H1 (cell line): ENCODE results near the gene NLRP12. TPM values are rescaled to one million over a fixed set of nuclear protein-coding genes. Genes with fewer than 3 reads are reported as not detected.

Experiments used
- CTCF ChIA-PET: fragments of 300-600 bp; sonication (Branson Sonifier 250); formaldehyde crosslinking; loops from one replicate; lab custom pipeline; 2021; ENCODE audit not compliant: partially characterized antibody; lab: Charles Lee
- POLR2A ChIA-PET: fragments of 300-600 bp; sonication (Branson Sonifier 250); formaldehyde crosslinking; loops from one replicate; lab custom pipeline; 2021; ENCODE audit warnings: inconsistent platforms; ENCODE audit not compliant: partially characterized antibody; lab: Charles Lee
- DNase-seq, 2 experiments: peaks; one replicate each; pipeline versions ENCODE4 v3.0.0 to v3.0.0-alpha.2; 2010 to 2022; ENCODE audit warnings: low spot score in 2 of 2, low read depth in 1 of 2, mixed read lengths in 1 of 2
- FAIRE-seq: peaks from 2 replicates; lab custom pipeline; 2011; peaks lifted over from hg19 to GRCh38; lab: Jason Lieb, UNC
- H2AFZ ChIP-seq: 2 replicates; pipeline ENCODE4 v1.8.1; 2012; ENCODE audit warnings: low read length, inconsistent platforms
- H2AK5ac ChIP-seq: 2 replicates; pipeline ENCODE4 v1.6.1; 2013; ENCODE audit warnings: low read depth, low read length
- H2BK120ac ChIP-seq: replicated peaks from 2 replicates; pipeline ENCODE3; 2013; ENCODE audit warnings: low read depth, low read length, inconsistent platforms
- H2BK12ac ChIP-seq: 2 replicates; pipeline ENCODE4 v1.6.1; 2013; ENCODE audit warnings: low read depth, low read length
- H2BK15ac ChIP-seq: 2 replicates; pipeline ENCODE4 v1.6.1; 2013; ENCODE audit warnings: low read length
- H2BK20ac ChIP-seq: 2 replicates; pipeline ENCODE4 v1.6.1; 2013; ENCODE audit warnings: low read length
- H2BK5ac ChIP-seq: 2 replicates; pipeline ENCODE4 v1.6.1; 2013; ENCODE audit warnings: low read depth, low read length
- H3K14ac ChIP-seq: 2 replicates; pipeline ENCODE4 v1.6.1; 2013; ENCODE audit warnings: inconsistent platforms; ENCODE audit not compliant: insufficient read length
- H3K18ac ChIP-seq: 2 replicates; pipeline ENCODE4 v1.6.1; 2013; ENCODE audit warnings: low read length; ENCODE audit errors: extremely low read depth
- H3K23ac ChIP-seq: 2 replicates; pipeline ENCODE4 v1.6.1; 2013; ENCODE audit warnings: inconsistent platforms; ENCODE audit not compliant: insufficient read length
- H3K23me2 ChIP-seq: 2 replicates; pipeline ENCODE4 v1.6.1; 2013; ENCODE audit warnings: low read depth, low read length
- H3K27ac ChIP-seq: 2 replicates; pipeline ENCODE4 v1.6.1; 2011; ENCODE audit warnings: low read depth, low read length, inconsistent platforms
- H3K27me3 ChIP-seq, 4 experiments: replicated peaks in 1 of 4; 1 replicate in 1 of 4; 2 replicates in 3 of 4; pipeline versions ENCODE4 v1.6.1 to v1.8.1; 2011 to 2013; ENCODE audit warnings: low read length in 3 of 4, mild to moderate bottlenecking in 3 of 4, inconsistent platforms in 2 of 4, mixed read lengths in 2 of 4, moderate library complexity in 1 of 4; ENCODE audit not compliant: control insufficient read depth in 3 of 4, insufficient read depth in 3 of 4; ENCODE audit errors: extremely low read depth in 1 of 4
- H3K36me3 ChIP-seq, 4 experiments: 2 replicates each; pipeline versions ENCODE4 v1.6.1 to v1.8.1; 2011 to 2013; ENCODE audit warnings: mild to moderate bottlenecking in 4 of 4, low read length in 3 of 4, moderate library complexity in 2 of 4, control low read depth in 1 of 4, inconsistent platforms in 1 of 4; ENCODE audit not compliant: insufficient read depth in 4 of 4, control insufficient read depth in 2 of 4
- H3K4ac ChIP-seq: replicated peaks from 2 replicates; pipeline ENCODE3; 2013; ENCODE audit warnings: low read length, low read depth, mixed read lengths, inconsistent platforms; ENCODE audit not compliant: insufficient read length
- H3K4me1 ChIP-seq, 4 experiments: replicated peaks in 1 of 4; 1 replicate in 1 of 4; 2 replicates in 3 of 4; pipeline versions ENCODE4 v1.6.1 to v1.8.1; 2011 to 2013; ENCODE audit warnings: low read length in 3 of 4, inconsistent platforms in 2 of 4, mixed read lengths in 1 of 4; ENCODE audit not compliant: insufficient read depth in 4 of 4, control insufficient read depth in 3 of 4
- H3K4me2 ChIP-seq, 2 experiments: 2 replicates each; pipeline versions ENCODE4 v1.6.1 to v1.8.1; 2011 to 2013; ENCODE audit warnings: low read depth in 2 of 2, low read length in 2 of 2, control low read depth in 1 of 2, inconsistent platforms in 1 of 2, mild to moderate bottlenecking in 1 of 2; ENCODE audit not compliant: insufficient read depth in 1 of 2
- H3K4me3 ChIP-seq, 4 experiments: fragments of 200-600, 300-600 bp in 1 of 4; sonication (generic), shearing (Covaris generic), sonication (Bioruptor Twin) in 1 of 4; 2 replicates each; pipeline versions ENCODE4 v1.5.1 to v1.8.1; 2011 to 2016; ENCODE audit warnings: low read length in 4 of 4, low read depth in 3 of 4, control low read depth in 2 of 4, inconsistent platforms in 2 of 4, mild to moderate bottlenecking in 2 of 4, mixed read lengths in 1 of 4, moderate library complexity in 1 of 4; ENCODE audit not compliant: insufficient read depth in 2 of 4; ENCODE audit errors: extremely low read depth in 1 of 4
- H3K56ac ChIP-seq: replicated peaks from 2 replicates; pipeline ENCODE3; 2013; ENCODE audit warnings: low read depth, mild to moderate bottlenecking, mixed read lengths, low read length, inconsistent platforms; ENCODE audit not compliant: insufficient read length
- H3K79me1 ChIP-seq: 2 replicates; pipeline ENCODE4 v1.6.1; 2013; ENCODE audit warnings: low read depth, low read length, control low read depth
- H3K79me2 ChIP-seq, 2 experiments: 2 replicates each; pipeline versions ENCODE4 v1.6.1 to v1.8.1; 2012 to 2013; ENCODE audit warnings: low read length in 2 of 2, mild to moderate bottlenecking in 2 of 2, inconsistent platforms in 1 of 2; ENCODE audit not compliant: insufficient read depth in 2 of 2, control insufficient read depth in 1 of 2
- H3K9ac ChIP-seq, 4 experiments: replicated peaks in 1 of 4; 1 replicate in 1 of 4; 2 replicates in 3 of 4; pipeline versions ENCODE4 v1.6.1 to v1.8.1; 2011 to 2013; ENCODE audit warnings: low read depth in 3 of 4, low read length in 3 of 4, control low read depth in 2 of 4, mild to moderate bottlenecking in 2 of 4, moderate library complexity in 2 of 4, inconsistent platforms in 1 of 4; ENCODE audit errors: extremely low read depth in 1 of 4
- H3K9me3 ChIP-seq, 2 experiments: 2 replicates each; pipeline versions ENCODE4 v1.6.1 to v1.8.1; 2012 to 2013; ENCODE audit warnings: mild to moderate bottlenecking in 2 of 2, moderate library complexity in 2 of 2, control low read depth in 1 of 2, inconsistent platforms in 1 of 2, low read depth in 1 of 2, low read length in 1 of 2, mixed read lengths in 1 of 2; ENCODE audit not compliant: insufficient read depth in 2 of 2
- H4K20me1 ChIP-seq, 2 experiments: replicated peaks in 1 of 2; 2 replicates each; pipeline versions ENCODE3 to v1.8.1; 2011 to 2013; ENCODE audit warnings: inconsistent platforms in 2 of 2, low read length in 2 of 2, mild to moderate bottlenecking in 1 of 2; ENCODE audit not compliant: insufficient read depth in 2 of 2, control insufficient read depth in 1 of 2
- H4K5ac ChIP-seq: 2 replicates; pipeline ENCODE4 v1.6.1; 2013; ENCODE audit warnings: low read length, low read depth, mixed read lengths, inconsistent platforms; ENCODE audit not compliant: insufficient read length
- H4K8ac ChIP-seq: 2 replicates; pipeline ENCODE4 v1.8.0; 2013; ENCODE audit warnings: mild to moderate bottlenecking, moderate library complexity, low read length, inconsistent platforms; ENCODE audit not compliant: insufficient read depth; ENCODE audit errors: extremely low read depth
- H4K91ac ChIP-seq: replicated peaks from 2 replicates; pipeline ENCODE3; 2013; ENCODE audit warnings: low read length, mixed read lengths, inconsistent platforms; ENCODE audit not compliant: insufficient read length
- EZH2 ChIP-seq: fragments of 200-600 bp; sonication (generic); IDR thresholded peaks from 2 replicates; pipeline ENCODE4 v1.7.1; 2012; ENCODE audit warnings: low read depth, mild to moderate bottlenecking, moderate library complexity, low read length, inconsistent platforms; ENCODE audit not compliant: severe bottlenecking
- HDAC2 ChIP-seq, 2 experiments: fragments of 300-600 bp in 1 of 2; sonication (generic) in 1 of 2; IDR thresholded peaks; 2 replicates each; pipeline ENCODE4 v1.6.1; 2011 to 2012; ENCODE audit warnings: low read depth in 2 of 2, low read length in 2 of 2, mild to moderate bottlenecking in 2 of 2, moderate library complexity in 2 of 2, borderline replicate concordance in 1 of 2, inconsistent platforms in 1 of 2
- MAFK ChIP-seq: IDR thresholded peaks from 2 replicates; pipeline ENCODE4 v1.6.1; 2012; ENCODE audit warnings: low read depth, mild to moderate bottlenecking, improper control_type of control experiment, low read length
- SP4 ChIP-seq: IDR thresholded peaks from 2 replicates; pipeline ENCODE4 v1.6.1; 2012; ENCODE audit warnings: low read length, inconsistent platforms
- WGBS, 2 experiments: shearing (Covaris generic) in 1 of 2; methylation state at CpG; one replicate each; pipeline versions ENCODE4 v1.1.6 to v1.1.7; 2013 to 2015; ENCODE audit warnings: low lambda C conversion rate in 2 of 2, mixed read lengths in 2 of 2, inconsistent platforms in 1 of 2, low coverage in 1 of 2, missing lambda C conversion rate in 1 of 2; ENCODE audit not compliant: insufficient replicate concordance in 2 of 2, insufficient coverage in 1 of 2, insufficient read length in 1 of 2; ENCODE audit errors: extremely low coverage in 1 of 2, missing lambda C conversion rate in 1 of 2; 5-methylcytosine and 5-hydroxymethylcytosine counted together
- polyA plus RNA-seq, 7 experiments: library from polyadenylated mRNA; depleted of rRNA in 3 of 7; stranded (reverse) in 5 of 7; unstranded in 2 of 7; fragments of >200 nt in 5 of 7; fragments of 200-250 nt in 2 of 7; gene quantifications; 1 replicate in 5 of 7; 2 replicates in 1 of 7; 4 replicates in 1 of 7; pipeline versions ENCODE4 v1.2.1 to v1.2.3, GENCODE V29; 2011 to 2013; ENCODE audit warnings: missing spikeins in 2 of 7, mixed read lengths in 2 of 7
- total RNA-seq: library from RNA; stranded (reverse); fragmentation: NEBNext Ultra II Directional; extraction: Animal tissue kit (Norgen Biotek cat#: 25700); gene quantifications from 2 replicates; pipeline ENCODE4 v1.2.1, GENCODE V29; 2021

The NLRP12 gene
- total and polyA plus RNA-seq, 2 of the 8 experiments (the other 6 are each of a cell fraction or from before 2014, with no cell fraction given), result 1.0 to 1.8 TPM

- 95% methylated on average over 5 of the region's 5 CpGs; no CpG with 5 or more reads in 1 of the 2 experiments for WGBS, 2 experiments
- H2BK5ac ChIP-seq, result no peak overlapping the region
- TF ChIP-seq EZH2 (no peak), MAFK (no peak), HDAC2 (IDR thresholded peaks at IDR 0.05; ENCODE audit: borderline replicate concordance in 1 of 2, low read depth in 2 of 2, low read length in 2 of 2) (no peak), SP4 (no peak)
Observed at GRCh38 chr19:53819861-53820260, 4.3 kb downstream of the NLRP12 start.

More at GRCh38 chr19:53819861-53820260, 4.3 kb downstream of the NLRP12 start:
- no peak for FAIRE-seq
- no peaks in the 10 kb centered on the region for H3K79me2 ChIP-seq
- CTCF ChIA-PET, result interaction anchor here (1.1 to 3.9 kb wide), 4 partner anchors 10 to 317 kb away, joined by 3 to 43 read pairs (median 6); partner anchors contain the start of gene CNOT3
- no peak overlapping the region for H3K4me3 ChIP-seq
- DNase-seq, result no peak
- no peaks in the 10 kb centered on the region for H3K36me3 ChIP-seq
- no peak overlapping the region for H2BK15ac ChIP-seq
- no peak overlapping the region for H3K18ac ChIP-seq
- no peak overlapping the region for H2BK20ac ChIP-seq
- no peak overlapping the region for H4K8ac ChIP-seq
- peaks cover 0 to 8% (median 3%) of the 10 kb centered on the region in 4 experiments; a peak in 5 of 7 replicates for H3K4me1 ChIP-seq
- no peak overlapping the region for H3K56ac ChIP-seq
- H4K5ac ChIP-seq, result no peak overlapping the region
- no peak overlapping the region for H3K9ac ChIP-seq
- no peak overlapping the region for H2AK5ac ChIP-seq
- H2BK12ac ChIP-seq, result no peak overlapping the region
- H3K14ac ChIP-seq, result no peak overlapping the region
- H3K23me2 ChIP-seq, result no peaks in the 10 kb centered on the region
- no peak overlapping the region for H3K4ac ChIP-seq
- H3K9me3 ChIP-seq, result no peaks in the 10 kb centered on the region
- H3K23ac ChIP-seq, result no peak overlapping the region
- H4K91ac ChIP-seq, result no peak overlapping the region
- POLR2A ChIA-PET, result interaction anchor here (1.0 to 2.0 kb wide), 3 partner anchors 11 to 27 kb away, joined by 4 to 7 read pairs (median 4); no protein-coding TSS in a partner anchor
- no peak overlapping the region for H2AFZ ChIP-seq
- H2BK120ac ChIP-seq, result no peak overlapping the region
- no peaks in the 10 kb centered on the region for H3K27me3 ChIP-seq
- H3K4me2 ChIP-seq, result no peak overlapping the region
- H3K79me1 ChIP-seq, result no peaks in the 10 kb centered on the region
- no peaks in the 10 kb centered on the region for H4K20me1 ChIP-seq
- no peak overlapping the region for H3K27ac ChIP-seq
